ENCODE data around the gene MOBP. TPM values are rescaled to one million over a fixed set of nuclear protein-coding genes. Genes with fewer than 3 reads are reported as not detected.

MOBP gene
- total RNA-seq, 2 donors from 2014 or later: not detected

DNA sequence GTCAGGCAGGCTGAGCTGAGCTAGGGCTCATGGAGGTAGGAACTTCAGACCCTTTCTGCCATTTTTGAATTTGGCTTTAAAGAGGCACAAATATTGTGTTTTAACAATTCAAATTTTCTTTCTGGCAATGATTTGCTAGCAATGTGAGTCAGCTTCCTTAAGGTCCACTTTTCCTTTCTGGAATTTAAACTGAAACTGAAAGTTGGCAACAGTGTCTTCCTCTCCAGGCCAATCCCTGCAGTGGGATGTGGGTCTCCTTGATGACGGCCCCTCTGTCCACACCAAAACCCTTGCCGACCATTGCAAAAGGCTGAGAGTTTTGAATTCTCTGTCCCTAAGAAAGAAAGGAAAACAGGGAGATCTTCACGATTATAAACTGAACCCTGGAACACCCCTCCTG, 33.8 kb upstream of the MOBP start:
- no peak for DNase-seq (ENCODE audit: low spot score)
- ATAC-seq (ENCODE audit: insufficient number of reproducible peaks, low FRiP score, low read depth): no peak
- Histone ChIP-seq H3K4me3 (peak overlapping the region; percentile 41), H3K4me1 (ENCODE audit: control insufficient read depth in 1 of 2, low read depth in 2 of 2) (no peaks in the 10 kb centered on the region), H3K36me3 (no peaks in the 10 kb centered on the region), H3K27ac (no peak overlapping the region), H3K9me3 (no peaks in the 10 kb centered on the region), H3K27me3 (replicated peaks; ENCODE audit: insufficient read depth) (no peaks in the 10 kb centered on the region)
- no peak for TF ChIP-seq CTCF (IDR thresholded peaks at IDR 0.05)

DNA sequence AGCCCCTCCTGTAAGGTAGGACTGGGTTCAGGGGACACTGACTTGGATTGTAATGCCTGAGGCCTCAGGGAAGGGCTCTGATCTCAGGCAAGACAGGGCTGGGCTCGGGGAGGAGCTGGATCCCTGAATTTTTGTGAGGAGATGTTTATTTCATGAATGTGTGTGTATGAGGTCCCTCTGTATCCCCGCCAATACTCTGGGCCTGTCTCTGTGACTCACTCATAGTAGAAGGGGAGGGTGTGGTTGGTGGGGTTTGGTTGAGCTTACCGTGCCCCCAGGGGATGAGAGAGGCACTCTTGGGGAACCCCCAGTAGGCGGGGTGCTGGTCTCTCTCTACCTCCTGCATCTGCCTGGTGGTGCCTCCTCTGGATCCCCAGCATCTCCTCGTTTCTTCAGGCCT, 32.9 kb upstream of the MOBP start:
- DNase-seq (ENCODE audit: low spot score): no peak
- Histone ChIP-seq H3K9me3 (no peaks in the 10 kb centered on the region), H3K36me3 (no peaks in the 10 kb centered on the region), H3K27me3 (replicated peaks; ENCODE audit: insufficient read depth) (no peaks in the 10 kb centered on the region), H3K4me1 (ENCODE audit: control insufficient read depth in 1 of 2, low read depth in 2 of 2) (no peaks in the 10 kb centered on the region), H3K4me3 (no peak overlapping the region), H3K27ac (no peak overlapping the region)
- ATAC-seq (ENCODE audit: insufficient number of reproducible peaks, low FRiP score, low read depth): no peak
- no peak for TF ChIP-seq CTCF (IDR thresholded peaks at IDR 0.05)

GRCh38 chr3:39435006-39435748, 32.3 kb upstream of the MOBP start:
- DNase-seq (ENCODE audit: low spot score): no peak
- Histone ChIP-seq H3K4me1 (ENCODE audit: control insufficient read depth in 1 of 2, low read depth in 2 of 2) (no peaks in the 10 kb centered on the region), H3K36me3 (no peaks in the 10 kb centered on the region), H3K9me3 (no peaks in the 10 kb centered on the region), H3K4me3 (no peak overlapping the region), H3K27me3 (replicated peaks; ENCODE audit: insufficient read depth) (no peaks in the 10 kb centered on the region), H3K27ac (no peak overlapping the region)
- no peak for TF ChIP-seq CTCF (IDR thresholded peaks at IDR 0.05)
- ATAC-seq (ENCODE audit: insufficient number of reproducible peaks, low FRiP score, low read depth): no peak

- H3K4me3 ChIP-seq: no peak overlapping the region
- no peaks in the 10 kb centered on the region for H3K27me3 ChIP-seq (replicated peaks; ENCODE audit: insufficient read depth)
- TF ChIP-seq CTCF (IDR thresholded peaks at IDR 0.05): no peak
- H3K9me3 ChIP-seq: no peaks in the 10 kb centered on the region
- no peaks in the 10 kb centered on the region for H3K36me3 ChIP-seq
- DNase-seq (ENCODE audit: low spot score) (no peak), ATAC-seq (ENCODE audit: insufficient number of reproducible peaks, low FRiP score, low read depth) (no peak)
- no peak overlapping the region for H3K27ac ChIP-seq
- H3K4me1 ChIP-seq (ENCODE audit: control insufficient read depth in 1 of 2, low read depth in 2 of 2): no peaks in the 10 kb centered on the region
Observed at GRCh38 chr3:39438880-39439279, 28.6 kb upstream of the MOBP start.

GRCh38 chr3:39440316-39440715, 27.2 kb upstream of the MOBP start:
- no peak for DNase-seq (ENCODE audit: low spot score)
- Histone ChIP-seq H3K9me3 (no peaks in the 10 kb centered on the region), H3K4me3 (no peak overlapping the region), H3K4me1 (ENCODE audit: control insufficient read depth in 1 of 2, low read depth in 2 of 2) (no peaks in the 10 kb centered on the region), H3K27me3 (replicated peaks; ENCODE audit: insufficient read depth) (no peaks in the 10 kb centered on the region), H3K36me3 (no peaks in the 10 kb centered on the region), H3K27ac (no peak overlapping the region)
- no peak for ATAC-seq (ENCODE audit: insufficient number of reproducible peaks, low FRiP score, low read depth)
- TF ChIP-seq CTCF (IDR thresholded peaks at IDR 0.05): no peak
